K562 (cell line): Measurements from ENCODE around the gene TRIP10. TPM values are rescaled to one million over a fixed set of nuclear protein-coding genes. Genes with fewer than 3 reads are reported as not detected.
A peak's percentile ranks its signal among the peaks of the same experiment; 100 is the strongest.

Experiments
- ASH1L ChIP-seq: fragments of 450-650 bp; IDR thresholded peaks from 2 replicates; pipeline ENCODE4 v1.6.1; 2018; ENCODE audit warnings: borderline replicate concordance, mild to moderate bottlenecking, low read depth; ENCODE audit not compliant: partially characterized antibody
- BDP1 ChIP-seq: IDR thresholded peaks from 3 replicates; pipeline ENCODE4 v1.6.1; 2011; ENCODE audit not compliant: insufficient read length, insufficient read depth
- CEBPG ChIP-seq, 3 experiments: fragments of 200-800 bp in 1 of 3; sonication (Bioruptor generic) in 1 of 3; sonication (generic) in 1 of 3; formaldehyde crosslinking in 1 of 3; IDR thresholded peaks in 2 of 3; conservative IDR thresholded peaks in 1 of 3; 2 replicates each; pipeline versions ENCODE4 v1.6.1 to v1.8.0; 2016 to 2022; ENCODE audit warnings: missing compliant biosample characterization in 2 of 3, missing genetic modification characterization in 2 of 3, mild to moderate bottlenecking in 1 of 3, missing genetic modification reagents in 1 of 3
- FOXA3 ChIP-seq, 2 experiments: fragments of 450-650 bp in 1 of 2; sonication (generic) in 1 of 2; formaldehyde crosslinking; IDR thresholded peaks in 1 of 2; conservative IDR thresholded peaks in 1 of 2; 2 replicates each; pipeline versions ENCODE4 v1.4.0 to v1.8.0; 2020 to 2022; ENCODE audit warnings: mild to moderate bottlenecking in 2 of 2, missing genetic modification reagents in 1 of 2
- FOXK2 ChIP-seq, 2 experiments: fragments of 450-650 bp; IDR thresholded peaks in 1 of 2; conservative IDR thresholded peaks in 1 of 2; 2 replicates each; pipeline ENCODE4 v1.6.1; 2016; ENCODE audit warnings: low read depth in 2 of 2, mild to moderate bottlenecking in 1 of 2
- GABPA ChIP-seq: fragments of 200-800 bp; sonication (Bioruptor generic); conservative IDR thresholded peaks from 2 replicates; pipeline ENCODE4 v1.6.1; 2016; ENCODE audit warnings: low read depth, missing genetic modification characterization, missing compliant biosample characterization
- GABPB1 ChIP-seq: sonication (generic); formaldehyde crosslinking; IDR thresholded peaks from 2 replicates; pipeline ENCODE4 v1.8.0; 2022; ENCODE audit warnings: mild to moderate bottlenecking, missing genetic modification reagents
- GATAD2A ChIP-seq: fragments of 450-650 bp; IDR thresholded peaks from 2 replicates; pipeline ENCODE4 v1.6.1; 2017
- KLF16 ChIP-seq: IDR thresholded peaks from 2 replicates; pipeline ENCODE4 v1.6.1; 2016; ENCODE audit warnings: antibody characterized with exemption
- NR3C1 ChIP-seq: sonication (generic); formaldehyde crosslinking; IDR thresholded peaks from 2 replicates; pipeline ENCODE4 v1.8.1; 2022; ENCODE audit warnings: missing genetic modification reagents
- RAD21 ChIP-seq, 2 experiments: fragments of 250-450 bp in 1 of 2; fragments of 450-650 bp in 1 of 2; sonication (Bioruptor Pico) in 1 of 2; formaldehyde crosslinking in 1 of 2; IDR thresholded peaks in 1 of 2; conservative IDR thresholded peaks in 1 of 2; 2 replicates each; pipeline versions ENCODE4 v1.4.0 to v1.8.0; 2020 to 2022; ENCODE audit warnings: mild to moderate bottlenecking in 2 of 2, moderate library complexity in 1 of 2
- RBM22 ChIP-seq: fragments of 200-400 bp; formaldehyde crosslinking; IDR thresholded peaks from 2 replicates; pipeline ENCODE4 v1.6.1; 2018; ENCODE audit warnings: low read length, low read depth; ENCODE audit not compliant: poor library complexity, severe bottlenecking
- SP1 ChIP-seq: sonication (generic); formaldehyde crosslinking; IDR thresholded peaks from 2 replicates; pipeline ENCODE4 v1.8.1; 2022; ENCODE audit warnings: mild to moderate bottlenecking, missing genetic modification reagents
- ZNF184 ChIP-seq: sonication (generic); formaldehyde crosslinking; IDR thresholded peaks from 2 replicates; pipeline ENCODE4 v1.5.0; 2020; ENCODE audit warnings: missing genetic modification reagents
- ZNF324 ChIP-seq: fragments of 250-450 bp; sonication (Bioruptor Pico); IDR thresholded peaks from 2 replicates; pipeline ENCODE4 v1.4.0; 2020; ENCODE audit warnings: mild to moderate bottlenecking
- ZNF699 ChIP-seq: fragments of 250-450 bp; sonication (Bioruptor Pico); IDR thresholded peaks from 2 replicates; pipeline ENCODE4 v1.8.0; 2021; ENCODE audit warnings: mild to moderate bottlenecking, moderate library complexity; ENCODE audit not compliant: insufficient replicate concordance
- polyA plus RNA-seq, 8 experiments: library from polyadenylated mRNA; depleted of rRNA in 4 of 8; stranded (reverse) in 5 of 8; unstranded in 3 of 8; fragments of >200 nt; fragmentation: Nextera tagmentation in 2 of 8; fragmentation: Illumina TruSeq in 1 of 8; extraction: Ambion mirVana in 2 of 8; extraction: Trizol in 1 of 8; gene quantifications; 2 replicates each; pipeline versions ENCODE4 v1.2.1 to v1.2.3, GENCODE V29; 2011 to 2014; ENCODE audit warnings: inconsistent platforms in 1 of 8, missing spikeins in 1 of 8
- total RNA-seq, 7 experiments: library from RNA; depleted of rRNA in 6 of 7; stranded (reverse); fragments of >200 nt in 6 of 7; fragmentation: Illumina TruSeq in 2 of 7; extraction: Trizol in 2 of 7; gene quantifications; 2 replicates each; pipeline versions ENCODE4 v1.2.1 to v1.2.3, GENCODE V29; 2011 to 2021; ENCODE audit warnings: low replicate concordance in 1 of 7
- TF ChIP-seq, protein P1 (sequence below): sonication (generic); formaldehyde crosslinking; IDR thresholded peaks from 2 replicates; pipeline ENCODE4 v1.8.1; 2023; ENCODE audit warnings: mild to moderate bottlenecking, missing genetic modification reagents, moderate library complexity
- TF ChIP-seq, protein P2 (sequence below): fragments of 250-450 bp; sonication (Bioruptor Pico); IDR thresholded peaks from 2 replicates; pipeline ENCODE4 v1.9.0; 2021; ENCODE audit warnings: mild to moderate bottlenecking, inconsistent platforms
- TF ChIP-seq, protein P3 (sequence below): fragments of 450-650 bp; conservative IDR thresholded peaks from 2 replicates; pipeline ENCODE4 v1.6.1; 2016; ENCODE audit warnings: missing genetic modification characterization, low read depth, mild to moderate bottlenecking, control low read depth, missing compliant biosample characterization

Gene TRIP10
- total and polyA plus RNA-seq, 9 of the 15 experiments (the other 6 are each of a cell fraction or from before 2014, with no cell fraction given): 1.2 to 66.8 (median 36.1) TPM

DNA sequence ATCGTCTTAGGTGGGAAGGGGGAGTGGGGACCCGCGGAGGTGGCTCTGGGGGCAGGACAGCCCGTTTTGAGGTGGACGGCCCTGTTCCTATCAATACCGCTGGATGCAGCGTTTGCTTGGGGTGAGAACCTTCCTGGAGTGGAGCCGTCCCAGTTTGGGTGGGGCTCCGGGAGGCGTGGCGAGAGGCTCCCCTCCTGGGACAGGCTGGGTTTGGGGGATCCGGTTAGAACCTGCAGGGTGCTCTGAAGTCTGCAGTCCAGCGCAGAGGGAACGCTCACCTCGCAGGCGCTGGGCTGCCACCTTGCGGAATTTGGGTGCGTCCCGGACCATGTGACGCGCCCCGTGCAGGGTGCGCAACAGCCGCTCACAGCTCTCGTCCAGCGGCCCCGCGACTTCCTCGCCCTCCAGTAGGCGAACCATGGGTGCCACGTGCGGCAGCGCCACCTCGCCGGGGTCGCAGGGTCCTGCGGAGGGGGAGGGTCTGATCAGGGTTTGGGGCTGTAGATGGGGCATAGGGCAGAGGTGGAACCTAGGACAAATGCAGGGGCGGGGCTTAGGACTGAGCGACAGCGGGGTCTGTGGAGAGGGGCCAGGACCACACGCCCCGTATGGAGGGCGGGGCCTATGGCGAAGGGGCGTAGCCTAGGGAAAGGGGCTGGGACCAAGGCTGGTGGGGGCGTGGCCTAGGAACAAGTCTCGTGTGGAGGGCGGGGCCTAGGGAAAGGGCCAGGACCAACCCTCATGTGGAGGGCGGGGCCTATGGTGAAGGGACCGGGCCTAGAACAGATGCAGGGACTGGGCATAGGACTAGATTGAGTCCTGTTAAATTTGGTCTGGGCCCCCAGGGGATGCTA is 13.9 kb downstream of the TRIP10 start (continued):
- peak; percentile 91 to 94 for TF ChIP-seq FOXK2 (conservative IDR thresholded peaks at IDR 0.05 in 1 of 2, IDR thresholded peaks at IDR 0.05 in 1 of 2; ENCODE audit: low read depth in 2 of 2)
- TF ChIP-seq BDP1: no peak
- no peak for TF ChIP-seq FOXA3 (CRISPR knock-in tag; conservative IDR thresholded peaks at IDR 0.05 in 1 of 2, IDR thresholded peaks at IDR 0.05 in 1 of 2)
- TF ChIP-seq, protein P1, sequence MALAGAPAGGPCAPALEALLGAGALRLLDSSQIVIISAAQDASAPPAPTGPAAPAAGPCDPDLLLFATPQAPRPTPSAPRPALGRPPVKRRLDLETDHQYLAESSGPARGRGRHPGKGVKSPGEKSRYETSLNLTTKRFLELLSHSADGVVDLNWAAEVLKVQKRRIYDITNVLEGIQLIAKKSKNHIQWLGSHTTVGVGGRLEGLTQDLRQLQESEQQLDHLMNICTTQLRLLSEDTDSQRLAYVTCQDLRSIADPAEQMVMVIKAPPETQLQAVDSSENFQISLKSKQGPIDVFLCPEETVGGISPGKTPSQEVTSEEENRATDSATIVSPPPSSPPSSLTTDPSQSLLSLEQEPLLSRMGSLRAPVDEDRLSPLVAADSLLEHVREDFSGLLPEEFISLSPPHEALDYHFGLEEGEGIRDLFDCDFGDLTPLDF (CRISPR knock-in tag): peak; percentile 92
- no peak for TF ChIP-seq ZNF184
- TF ChIP-seq GABPB1 (CRISPR knock-in tag): peak; percentile 88
- TF ChIP-seq CEBPG (CRISPR knock-in tag; IDR thresholded peaks at IDR 0.05): no peak
- no peak for TF ChIP-seq CEBPG (tag; conservative IDR thresholded peaks at IDR 0.05 in 1 of 2, IDR thresholded peaks at IDR 0.05 in 1 of 2)
- peak; percentile 53 for TF ChIP-seq KLF16
- TF ChIP-seq RBM22: peak; percentile 5
- TF ChIP-seq ZNF324 (CRISPR knock-in tag): no peak; the same call in 1 of the 2 replicates
- TF ChIP-seq, protein P2, sequence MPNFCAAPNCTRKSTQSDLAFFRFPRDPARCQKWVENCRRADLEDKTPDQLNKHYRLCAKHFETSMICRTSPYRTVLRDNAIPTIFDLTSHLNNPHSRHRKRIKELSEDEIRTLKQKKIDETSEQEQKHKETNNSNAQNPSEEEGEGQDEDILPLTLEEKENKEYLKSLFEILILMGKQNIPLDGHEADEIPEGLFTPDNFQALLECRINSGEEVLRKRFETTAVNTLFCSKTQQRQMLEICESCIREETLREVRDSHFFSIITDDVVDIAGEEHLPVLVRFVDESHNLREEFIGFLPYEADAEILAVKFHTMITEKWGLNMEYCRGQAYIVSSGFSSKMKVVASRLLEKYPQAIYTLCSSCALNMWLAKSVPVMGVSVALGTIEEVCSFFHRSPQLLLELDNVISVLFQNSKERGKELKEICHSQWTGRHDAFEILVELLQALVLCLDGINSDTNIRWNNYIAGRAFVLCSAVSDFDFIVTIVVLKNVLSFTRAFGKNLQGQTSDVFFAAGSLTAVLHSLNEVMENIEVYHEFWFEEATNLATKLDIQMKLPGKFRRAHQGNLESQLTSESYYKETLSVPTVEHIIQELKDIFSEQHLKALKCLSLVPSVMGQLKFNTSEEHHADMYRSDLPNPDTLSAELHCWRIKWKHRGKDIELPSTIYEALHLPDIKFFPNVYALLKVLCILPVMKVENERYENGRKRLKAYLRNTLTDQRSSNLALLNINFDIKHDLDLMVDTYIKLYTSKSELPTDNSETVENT (CRISPR knock-in tag): no peak
- TF ChIP-seq ZNF699 (CRISPR knock-in tag): no peak
- TF ChIP-seq RAD21 (CRISPR knock-in tag; conservative IDR thresholded peaks at IDR 0.05 in 1 of 2, IDR thresholded peaks at IDR 0.05 in 1 of 2): peak; percentile 61 to 71
- TF ChIP-seq ASH1L: no peak
- no peak for TF ChIP-seq NR3C1
- TF ChIP-seq, protein P3, sequence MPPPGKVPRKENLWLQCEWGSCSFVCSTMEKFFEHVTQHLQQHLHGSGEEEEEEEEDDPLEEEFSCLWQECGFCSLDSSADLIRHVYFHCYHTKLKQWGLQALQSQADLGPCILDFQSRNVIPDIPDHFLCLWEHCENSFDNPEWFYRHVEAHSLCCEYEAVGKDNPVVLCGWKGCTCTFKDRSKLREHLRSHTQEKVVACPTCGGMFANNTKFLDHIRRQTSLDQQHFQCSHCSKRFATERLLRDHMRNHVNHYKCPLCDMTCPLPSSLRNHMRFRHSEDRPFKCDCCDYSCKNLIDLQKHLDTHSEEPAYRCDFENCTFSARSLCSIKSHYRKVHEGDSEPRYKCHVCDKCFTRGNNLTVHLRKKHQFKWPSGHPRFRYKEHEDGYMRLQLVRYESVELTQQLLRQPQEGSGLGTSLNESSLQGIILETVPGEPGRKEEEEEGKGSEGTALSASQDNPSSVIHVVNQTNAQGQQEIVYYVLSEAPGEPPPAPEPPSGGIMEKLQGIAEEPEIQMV (tag): no peak
- peak; percentile 40 for TF ChIP-seq GABPA
- 0 out of 2 replicates have a peak, but pooled peaks have one; percentile 44 for TF ChIP-seq GATAD2A
- TF ChIP-seq SP1 (CRISPR knock-in tag): peak; percentile 99
